ENCODE data around the gene INKA2.

Gene INKA2

DNA sequence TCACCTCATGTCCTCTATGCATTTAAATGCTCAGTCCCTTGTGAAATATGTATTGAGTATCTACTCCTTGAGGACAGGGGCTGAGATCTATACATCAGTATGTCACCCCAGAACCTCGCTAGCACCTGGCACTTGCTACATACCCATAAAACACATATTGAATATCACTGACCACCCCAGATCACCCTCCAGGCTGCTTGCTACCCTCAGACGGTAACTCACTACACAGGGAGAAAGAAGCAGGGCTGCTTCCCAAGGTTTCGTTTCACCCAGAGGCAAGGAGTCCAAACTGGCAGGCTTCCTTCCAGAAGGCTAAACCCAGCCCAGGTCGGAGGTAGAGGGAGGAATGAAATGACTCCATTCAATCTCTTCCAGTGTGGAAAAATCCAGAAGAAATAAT, 8.5 kb downstream of the INKA2 start:
- DNase-seq: no peak

DNA sequence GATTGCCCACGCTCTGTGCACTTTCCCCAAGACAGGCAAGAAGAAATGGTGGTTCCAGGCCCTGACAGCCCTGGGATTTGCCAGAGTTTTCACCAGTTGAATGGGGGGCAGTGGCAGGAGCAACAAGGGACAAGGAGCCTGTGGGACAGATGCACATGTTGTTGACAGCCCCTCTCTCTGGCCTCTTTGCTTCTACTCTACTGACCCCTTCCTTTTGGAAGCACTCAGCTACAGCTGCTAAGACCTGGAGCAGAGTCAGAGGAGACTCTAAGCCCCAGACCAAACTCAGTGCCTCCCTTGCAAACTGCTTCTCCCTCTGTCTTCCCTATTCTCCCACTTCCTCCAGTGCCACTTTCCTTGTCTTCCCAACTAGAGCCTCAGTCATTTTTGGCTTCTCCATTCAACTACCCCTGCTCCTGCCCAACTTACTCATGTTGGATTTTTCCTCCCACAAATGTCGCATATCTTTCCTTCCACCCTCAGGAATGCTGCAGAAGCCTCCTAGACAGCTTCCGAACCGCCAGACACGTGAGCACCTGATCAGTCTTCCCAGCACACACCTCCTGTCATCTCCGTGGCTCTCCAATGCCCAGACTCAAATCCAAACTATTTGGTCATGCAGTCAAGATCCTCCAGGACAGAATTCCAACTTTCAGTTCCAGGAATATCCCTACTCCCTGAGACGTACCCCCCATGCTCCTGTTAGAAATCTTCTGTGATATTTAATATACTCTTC, 9.1 kb downstream of the INKA2 start:
- no peak for DNase-seq

DNA sequence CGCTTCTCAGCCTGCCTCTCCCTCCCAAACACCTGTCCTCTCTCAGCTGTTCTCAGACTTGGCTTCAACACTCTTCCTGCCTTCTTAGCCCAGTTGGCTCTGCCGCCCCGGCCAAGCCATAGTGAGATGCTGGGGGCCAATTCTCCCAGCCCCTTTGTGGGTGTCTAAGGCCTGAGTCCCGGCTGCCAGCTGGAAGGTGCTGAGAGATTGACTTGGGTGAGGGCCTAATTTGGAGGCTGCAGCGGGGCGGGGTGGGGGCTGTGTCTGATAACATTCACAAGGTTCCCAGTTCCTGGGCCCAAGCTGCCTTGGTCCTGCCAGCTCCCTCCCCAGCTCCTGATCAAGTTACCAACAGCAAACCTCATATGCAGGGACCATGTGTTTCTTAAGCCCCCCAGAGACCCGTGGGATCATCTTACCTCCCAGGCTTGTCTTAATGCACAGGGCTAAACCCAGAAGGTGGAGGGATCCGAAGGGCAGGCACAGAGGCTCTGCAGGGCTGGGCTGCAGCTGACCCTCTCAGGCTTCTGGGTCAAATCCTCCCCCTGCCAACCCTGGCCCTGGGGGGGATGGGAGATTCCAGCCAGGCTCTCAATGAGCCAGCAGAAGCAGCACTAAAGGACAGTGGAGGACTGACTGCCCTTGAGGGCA, 9.8 kb downstream of the INKA2 start:
- no peak for DNase-seq

DNA sequence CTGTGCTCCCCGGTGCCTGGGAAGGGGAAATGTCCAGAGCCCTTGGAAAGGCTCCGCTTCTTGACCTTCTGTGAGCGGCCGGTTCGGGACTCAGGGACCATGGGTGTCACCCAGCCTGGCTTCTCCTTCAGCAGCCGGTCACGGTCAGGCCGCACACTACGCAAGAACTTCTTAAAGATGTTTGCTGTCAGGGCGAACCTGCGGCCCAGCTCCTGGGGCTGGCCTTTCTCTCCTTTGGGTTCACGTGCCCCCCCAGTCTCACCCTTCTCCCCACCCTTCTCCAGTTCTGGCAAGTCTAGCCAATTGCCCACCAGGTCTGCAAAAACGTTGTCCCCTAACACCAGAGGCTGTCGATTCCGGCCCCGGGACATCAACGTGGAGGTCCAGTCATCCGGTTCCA, 12.1 kb downstream of the INKA2 start:
- DNase-seq: no peak

DNA sequence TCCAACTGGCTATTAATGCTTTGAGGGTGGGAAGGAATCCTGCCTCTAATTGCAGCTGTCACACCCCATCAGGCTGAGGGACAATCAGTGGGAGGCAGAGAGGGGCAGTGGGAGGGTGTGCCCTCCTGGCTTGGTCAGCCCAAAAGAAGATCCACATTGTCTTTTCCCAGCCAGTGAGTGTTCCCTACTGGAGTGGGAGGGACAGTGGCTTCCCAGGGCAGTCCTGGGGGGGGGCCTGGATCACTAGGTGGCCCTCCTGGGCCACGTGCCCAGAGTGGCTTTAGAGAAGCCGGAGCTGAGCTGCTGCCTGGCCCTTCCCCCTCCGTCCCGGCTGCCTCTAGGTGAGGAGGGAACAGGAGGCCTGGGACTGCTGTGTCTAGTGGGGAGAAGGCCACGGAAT, 14.0 kb downstream of the INKA2 start:
- DNase-seq: no peak

DNA sequence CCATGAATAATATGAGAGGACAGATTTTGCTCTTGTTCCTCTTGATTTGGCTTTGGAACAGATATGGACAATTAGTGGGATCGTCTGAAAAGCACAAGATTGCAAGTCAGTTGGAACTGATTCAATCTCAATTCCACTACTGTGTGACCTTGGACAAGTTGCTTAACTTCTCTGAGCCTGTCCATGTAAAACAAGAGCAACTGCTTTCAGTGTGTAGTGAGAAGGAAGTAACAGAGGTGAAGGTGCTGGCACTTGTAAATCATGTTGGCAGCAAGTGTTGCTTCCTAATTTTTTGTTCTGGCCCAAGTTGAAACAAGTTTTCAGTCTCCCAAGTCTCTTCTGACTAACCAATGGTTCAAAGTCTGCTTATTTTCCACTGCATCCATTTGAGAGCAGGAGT, 15.3 kb downstream of the INKA2 start:
- DNase-seq: no peak

DNA sequence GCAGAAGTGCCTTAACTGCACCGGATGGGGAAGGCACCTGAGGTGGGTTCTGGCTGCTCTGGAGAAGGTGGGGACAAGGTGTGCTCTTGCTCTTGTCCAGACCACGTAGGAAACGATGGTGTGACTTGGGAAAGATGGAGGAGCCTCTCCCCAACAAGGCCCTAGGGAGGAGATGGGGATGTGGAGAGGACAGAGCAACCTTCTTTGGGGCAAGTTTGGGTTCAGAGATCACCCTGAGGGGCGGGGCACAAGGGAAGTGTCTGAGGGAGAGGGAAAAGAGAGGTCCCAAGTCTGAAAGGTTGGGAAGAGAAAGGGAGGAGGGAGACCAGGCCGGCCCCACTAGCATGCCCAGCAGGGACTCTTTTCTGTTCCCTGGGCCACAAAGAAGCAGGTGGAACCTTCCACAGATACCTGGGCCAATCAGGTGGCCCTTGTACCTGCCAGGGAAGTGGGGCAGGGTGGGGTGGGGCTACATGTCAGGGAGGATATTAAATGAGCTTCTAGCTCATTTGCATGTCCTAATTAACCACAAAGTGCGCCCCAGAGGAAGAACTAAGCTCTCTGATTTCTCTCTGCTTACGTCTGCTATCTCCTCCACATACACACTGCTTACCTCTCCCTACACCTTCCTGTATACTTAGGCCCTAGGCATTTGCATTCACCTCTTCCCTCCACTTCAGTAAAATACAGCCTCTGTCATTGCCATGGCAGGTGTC, 15.9 kb downstream of the INKA2 start:
- DNase-seq: no peak

DNA sequence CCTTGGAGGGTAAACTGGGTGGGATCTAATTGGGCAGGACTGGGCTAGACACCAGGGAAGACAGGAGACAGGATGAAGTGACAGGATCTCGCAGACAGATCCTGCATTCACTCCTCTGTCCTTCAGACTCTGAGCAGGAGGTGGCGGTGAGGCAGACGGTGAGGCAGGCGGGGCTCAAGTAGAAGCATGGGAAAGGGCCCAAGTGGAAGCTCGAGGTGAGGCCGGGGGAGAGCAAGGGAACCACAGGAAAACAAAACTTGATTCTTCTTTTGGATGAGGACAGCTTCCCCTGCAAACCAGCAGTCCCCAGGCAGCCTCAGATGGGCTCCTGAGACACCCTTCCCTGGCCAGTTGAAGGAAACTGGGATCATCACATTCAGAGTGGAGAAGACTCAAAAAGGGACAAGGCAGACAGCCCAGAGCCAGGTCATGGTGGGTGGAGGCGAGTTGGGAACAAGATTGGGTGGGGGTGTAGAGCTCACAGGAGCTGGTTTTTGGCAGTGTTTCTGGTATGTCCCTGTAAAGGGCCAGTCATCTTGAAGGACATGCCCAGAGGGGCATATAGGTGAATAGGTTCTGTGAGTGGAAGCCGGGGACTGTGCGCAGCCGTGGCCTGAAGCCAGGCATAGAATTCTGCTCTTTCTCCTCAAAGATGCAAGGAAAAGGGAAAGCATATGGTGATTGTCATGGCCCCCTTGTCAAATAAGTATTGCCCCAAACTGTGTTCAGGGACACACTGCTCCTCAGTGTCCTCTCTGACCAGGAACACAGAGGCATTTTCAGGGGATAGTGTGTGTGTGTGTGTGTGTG, 18.0 kb downstream of the INKA2 start:
- DNase-seq: no peak

DNA sequence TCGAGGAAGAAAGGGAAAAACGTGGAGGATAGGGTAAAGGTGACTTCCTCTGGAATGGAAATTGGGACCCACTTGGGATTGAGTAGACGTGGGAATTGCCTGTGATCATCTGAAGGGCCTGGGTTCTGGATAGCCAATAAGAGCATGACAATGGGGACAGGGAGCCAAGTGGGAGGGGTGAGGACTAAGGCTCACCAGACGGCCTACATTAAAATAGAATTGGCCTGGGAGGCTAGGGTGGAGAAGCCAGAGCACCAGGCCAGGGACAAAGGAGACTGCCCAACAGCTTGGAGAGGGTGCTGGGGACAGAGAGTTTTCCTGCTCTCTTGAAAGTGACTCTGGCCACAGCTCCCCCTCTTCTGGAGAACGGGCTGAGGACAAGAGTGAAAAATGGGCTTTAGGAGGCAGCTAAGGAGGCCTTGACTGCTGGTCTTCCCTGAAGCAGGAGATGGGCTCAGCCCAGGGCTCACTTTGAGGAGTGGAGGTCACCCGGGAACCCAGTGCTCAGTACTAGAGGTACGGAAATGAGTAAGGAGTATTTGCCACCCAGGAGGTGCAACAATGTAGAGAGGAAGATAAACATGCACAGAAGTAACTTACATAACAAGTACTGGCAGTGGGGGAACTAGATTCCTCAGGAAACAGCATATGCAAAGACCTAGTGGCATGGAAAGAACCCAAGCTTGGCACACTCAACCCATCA, 18.8 kb downstream of the INKA2 start:
- DNase-seq: no peak

DNA sequence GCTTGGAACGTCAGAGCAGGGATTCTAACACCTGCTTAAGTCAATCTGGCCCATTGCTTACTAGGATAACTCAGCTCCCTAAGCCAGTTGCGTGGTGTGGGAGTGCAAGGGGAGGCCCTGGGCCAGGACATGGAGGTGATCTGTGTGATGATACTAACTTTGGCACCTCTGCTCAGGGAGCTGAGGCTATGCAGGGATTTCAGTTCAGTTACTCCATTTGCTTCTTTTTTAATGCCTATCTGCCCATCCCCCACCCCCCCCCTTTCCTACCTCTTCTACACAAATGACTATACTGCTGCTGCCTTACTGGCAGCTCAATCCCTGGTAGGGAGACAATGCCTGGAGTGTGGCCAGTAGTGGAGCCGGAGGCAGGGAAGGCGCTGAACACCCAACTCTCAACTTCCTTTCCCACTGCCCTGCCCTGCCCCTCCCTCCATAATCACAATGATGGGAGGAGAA, 19.5 kb downstream of the INKA2 start:
- no peak for DNase-seq

DNA sequence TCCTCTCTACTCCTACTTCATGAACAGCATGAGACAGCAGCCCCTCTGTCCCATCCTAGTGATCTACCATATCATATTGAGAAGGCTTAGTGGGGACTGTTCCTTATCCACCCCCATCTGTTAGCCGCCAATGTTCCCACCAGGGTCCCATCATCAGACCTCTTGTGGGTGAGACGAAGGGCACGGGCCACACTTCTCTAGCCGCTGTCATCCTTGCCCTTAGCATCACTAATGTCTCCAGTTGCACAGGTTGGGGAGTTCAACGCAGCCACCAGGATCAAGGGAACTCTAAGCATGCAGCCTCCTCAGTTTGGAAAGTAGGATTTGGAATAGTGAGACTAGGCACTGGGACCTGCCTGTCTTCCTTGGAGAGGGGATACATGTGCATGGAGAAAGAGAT, 20.1 kb downstream of the INKA2 start:
- no peak for DNase-seq

DNA sequence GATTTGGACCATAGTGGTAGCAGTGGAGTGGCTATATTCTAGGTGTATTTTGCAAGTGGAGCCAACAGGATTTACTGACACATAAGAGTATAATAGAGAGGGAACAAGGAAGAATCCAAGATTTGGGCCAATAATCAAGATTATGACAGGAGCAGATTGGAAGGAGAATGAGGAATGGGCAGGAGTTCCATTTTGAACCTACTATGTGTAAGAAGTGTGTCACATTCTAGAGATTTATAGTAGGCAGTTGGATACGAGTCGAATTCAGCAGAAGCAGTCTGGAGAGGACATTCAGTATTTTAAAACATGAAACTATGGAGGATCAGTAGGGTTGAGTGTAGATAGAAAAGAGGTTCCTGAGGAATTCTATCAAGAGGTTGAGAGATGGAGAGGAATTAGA, 21.7 kb downstream of the INKA2 start:
- no peak for DNase-seq

DNA sequence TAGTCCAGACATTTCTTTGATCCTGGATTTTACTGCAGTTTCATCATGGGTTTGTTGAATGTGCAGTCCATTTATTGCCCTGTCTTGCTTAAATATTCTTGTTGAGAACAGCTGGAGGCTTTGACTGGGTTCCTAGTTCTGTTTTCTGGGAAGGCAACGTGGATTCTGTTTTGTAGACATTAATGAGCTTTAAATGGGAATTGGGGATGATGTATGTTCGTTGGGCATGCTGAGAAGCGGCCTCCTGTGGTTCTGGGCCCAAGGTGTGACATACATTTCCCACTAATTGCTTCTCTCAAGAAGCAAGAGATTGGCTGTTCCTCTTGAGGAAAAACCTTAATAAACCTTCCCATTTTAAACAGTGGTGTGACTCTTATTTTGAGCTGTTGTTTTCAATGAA, 22.9 kb downstream of the INKA2 start:
- DNase-seq: no peak

DNA sequence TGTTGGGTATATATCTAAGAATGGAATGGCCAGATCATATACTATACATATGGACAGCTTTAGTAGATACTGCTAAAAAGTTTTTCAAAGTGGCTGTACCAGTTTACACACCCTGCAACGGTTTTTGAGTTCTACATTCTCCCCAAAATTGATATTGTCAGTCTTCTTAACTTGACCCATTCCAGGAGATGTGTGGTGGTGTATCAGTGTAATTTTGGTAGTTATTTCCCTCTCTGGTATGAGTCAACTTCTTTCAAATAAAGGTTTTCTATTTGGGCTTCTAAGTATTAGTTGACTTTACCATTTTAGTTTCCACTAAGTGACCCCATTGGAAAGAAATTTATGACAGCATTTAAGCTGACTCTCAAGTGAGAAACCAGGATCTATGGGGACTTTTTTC, 29.2 kb downstream of the INKA2 start:
- DNase-seq: no peak

DNA sequence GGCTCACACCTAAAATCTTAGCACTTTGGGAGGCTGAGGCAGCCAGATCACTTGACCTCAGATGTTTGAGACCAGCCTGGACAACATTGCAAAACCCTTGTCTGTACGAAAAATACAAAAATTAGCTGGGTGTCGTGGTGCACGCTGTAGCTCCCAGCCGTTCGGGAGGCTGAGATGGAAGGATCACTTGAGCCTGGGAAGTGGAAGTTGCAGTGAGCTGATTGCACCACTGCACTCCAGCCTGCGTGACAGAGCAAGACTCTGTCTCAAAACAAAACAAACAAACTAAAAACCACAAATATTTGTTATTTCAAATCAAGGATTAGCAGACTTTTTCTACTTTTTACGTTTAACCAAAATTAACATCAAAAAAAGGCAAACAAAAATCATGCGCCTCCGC, 31.3 kb downstream of the INKA2 start:
- DNase-seq: no peak

DNA sequence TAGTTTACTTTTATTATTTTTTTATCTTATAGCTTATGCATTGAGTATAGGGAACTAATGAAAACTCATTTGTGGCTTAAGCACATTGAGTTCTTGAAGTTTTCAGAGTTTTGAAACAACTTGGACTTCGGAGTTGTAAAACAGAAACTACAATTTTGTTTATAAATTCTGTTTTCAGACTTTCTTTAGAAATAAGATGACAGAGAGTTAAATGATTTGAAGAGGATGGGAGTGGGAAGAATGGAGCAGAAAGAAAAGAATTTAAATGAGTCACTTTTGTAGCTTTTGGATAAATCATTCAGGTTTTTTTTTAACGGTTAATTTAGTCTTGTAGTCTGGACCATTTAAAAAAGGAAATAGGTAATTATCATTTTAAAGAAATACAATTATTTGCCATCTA, 32.3 kb downstream of the INKA2 start:
- no peak for DNase-seq

DNA sequence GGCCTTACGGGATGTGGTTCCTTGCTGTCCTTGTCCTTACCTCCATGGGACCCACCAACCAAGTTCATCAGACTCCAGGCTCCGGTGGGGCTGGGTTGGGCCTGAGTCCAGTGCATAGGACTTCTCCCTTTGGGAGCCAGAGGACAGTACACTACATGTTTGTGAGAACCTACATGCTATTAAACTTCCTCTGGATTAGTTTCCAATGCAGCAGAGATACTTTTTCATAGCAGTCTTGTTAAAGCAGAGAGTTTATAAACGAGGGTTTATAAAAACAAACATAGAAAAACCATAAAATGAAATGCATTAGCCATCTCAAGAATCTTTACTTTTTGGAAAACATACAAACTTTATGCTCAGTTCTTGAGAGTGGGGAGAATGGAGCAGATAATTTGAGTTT, 33.4 kb downstream of the INKA2 start:
- no peak for DNase-seq

DNA sequence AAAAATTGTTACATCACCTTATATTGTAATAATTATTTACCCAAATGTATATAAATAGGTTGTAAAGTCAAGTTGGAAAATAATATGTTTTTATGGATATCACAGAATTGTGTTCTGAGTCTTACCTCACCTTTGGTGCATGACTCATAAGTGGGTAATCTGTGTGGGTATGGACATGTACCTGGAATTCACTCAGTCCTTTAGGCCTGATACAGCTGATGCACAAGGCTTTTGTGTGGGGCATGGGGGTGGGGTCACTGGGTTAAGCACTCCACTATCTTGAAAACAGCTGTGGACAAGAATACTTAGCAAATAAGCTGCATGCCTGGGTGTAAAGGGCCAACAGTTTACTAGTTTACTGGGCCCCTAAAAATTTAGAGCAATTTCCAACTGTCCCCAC, 34.4 kb downstream of the INKA2 start:
- no peak for DNase-seq

DNA sequence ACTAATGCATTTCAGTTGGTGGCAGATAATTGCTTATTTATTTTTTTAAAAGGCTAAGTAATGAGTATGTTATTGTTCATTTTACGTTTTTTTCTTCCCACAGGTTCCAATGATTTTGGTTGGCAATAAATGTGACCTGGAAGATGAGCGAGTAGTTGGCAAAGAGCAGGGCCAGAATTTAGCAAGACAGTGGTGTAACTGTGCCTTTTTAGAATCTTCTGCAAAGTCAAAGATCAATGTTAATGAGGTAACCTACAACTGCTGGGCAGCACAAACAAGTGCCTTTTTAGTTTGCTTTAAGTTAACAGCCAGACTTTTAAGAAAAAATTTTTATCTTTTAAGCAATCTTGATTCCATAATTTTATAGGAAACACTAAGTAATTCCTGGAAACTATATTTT, 35.0 kb downstream of the INKA2 start:
- DNase-seq: no peak

DNA sequence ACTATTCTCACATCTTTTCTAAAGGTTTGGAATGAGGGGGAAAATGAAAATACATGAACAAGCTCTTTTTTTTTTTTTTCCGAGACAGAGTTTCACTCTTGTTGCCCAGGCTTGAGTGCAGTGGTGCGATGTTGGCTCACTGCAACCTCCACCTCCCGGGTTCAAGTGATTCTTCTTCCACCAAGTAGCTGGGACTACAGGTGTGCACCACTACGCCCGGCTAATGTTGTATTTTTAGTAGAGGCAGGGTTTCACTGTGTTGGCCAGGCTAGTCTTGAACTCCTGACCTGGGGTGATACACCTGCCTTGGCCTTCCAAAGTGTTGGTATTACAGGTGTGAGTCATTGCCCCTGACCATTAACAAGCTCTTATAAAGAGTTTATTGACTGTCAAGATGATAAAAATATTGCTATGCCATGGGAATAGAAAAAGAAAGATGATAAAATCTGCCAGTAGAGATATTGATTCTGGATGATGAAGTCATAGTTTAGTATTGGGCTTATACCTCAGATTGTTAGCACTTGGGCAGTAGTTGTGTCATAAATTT, 36.6 kb downstream of the INKA2 start:
- no peak for DNase-seq

DNA sequence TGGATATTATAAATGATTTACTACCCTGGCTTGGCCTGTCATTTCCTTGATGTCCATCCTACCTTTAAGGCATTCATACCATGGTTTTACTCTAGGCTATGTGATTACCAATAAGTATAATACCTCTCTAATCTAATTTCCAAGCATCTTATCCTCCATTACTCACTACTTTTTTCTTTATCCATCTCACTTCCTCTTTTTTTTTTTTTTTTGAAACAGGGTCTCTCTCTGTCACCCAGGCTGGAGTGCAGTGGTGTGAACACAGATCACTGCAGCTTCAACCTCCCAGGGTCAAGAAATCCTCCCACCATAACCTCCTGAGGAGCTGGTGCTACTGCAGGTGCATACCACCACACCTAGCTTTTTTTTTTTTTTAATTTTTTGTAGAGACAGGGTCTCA, 39.9 kb downstream of the INKA2 start:
- DNase-seq: no peak

DNA sequence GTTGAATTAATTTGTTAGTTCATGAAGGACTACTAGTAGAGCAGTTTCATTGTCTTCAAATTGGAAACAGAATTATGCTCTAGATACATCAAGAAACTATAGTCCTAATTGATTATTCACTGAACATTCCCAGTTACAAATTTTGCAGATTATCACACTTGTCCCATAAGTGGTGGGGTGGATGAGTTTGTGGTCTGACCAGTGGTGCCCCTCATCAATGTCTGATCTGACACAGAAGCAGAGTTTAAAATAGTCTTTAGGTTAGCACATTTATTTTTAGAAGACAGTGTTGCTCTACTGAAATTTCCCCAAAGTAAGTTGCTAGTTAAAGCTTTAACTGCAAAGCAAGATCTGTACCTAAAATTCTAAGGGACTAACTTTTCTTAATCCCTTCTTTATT, 42.9 kb downstream of the INKA2 start:
- no peak for DNase-seq
